CD8-positive, alpha-beta memory T cell (primary cell): Measurements from ENCODE around the gene FAAH. TPM values are rescaled to one million over a fixed set of nuclear protein-coding genes. Genes with fewer than 3 reads are reported as not detected.

ENCODE experiments used
- CTCF ChIA-PET: fragments of 350-600 bp; sonication (Branson Sonifier 250); formaldehyde crosslinking; loops from one replicate; lab custom pipeline; 2021; ENCODE audit warnings: antibody characterized with exemption; lab: Charles Lee
- POLR2A ChIA-PET: fragments of 350-600 bp; sonication (Branson Sonifier 250); formaldehyde crosslinking; loops from one replicate; lab custom pipeline; 2021; ENCODE audit warnings: antibody characterized with exemption; lab: Charles Lee
- DNase-seq, 5 donors: peaks; one replicate each; pipeline versions ENCODE4 v3.0.0 to v3.0.0-alpha.2; 2020 to 2022; ENCODE audit warnings: mixed read lengths in 1 of 5
- H3K27ac ChIP-seq: one replicate; pipeline ENCODE4 v1.7.0; 2013; ENCODE audit warnings: low read depth, mild to moderate bottlenecking, low read length, moderate library complexity
- H3K27me3 ChIP-seq: 2 replicates; pipeline ENCODE4 v1.7.0; 2013; ENCODE audit warnings: low read length, mild to moderate bottlenecking; ENCODE audit not compliant: insufficient read depth, poor library complexity, severe bottlenecking
- H3K36me3 ChIP-seq: 2 replicates; pipeline ENCODE4 v1.7.0; 2013; ENCODE audit warnings: mild to moderate bottlenecking, low read length, moderate library complexity; ENCODE audit not compliant: insufficient read depth
- H3K4me1 ChIP-seq: 2 replicates; pipeline ENCODE4 v1.7.0; 2013; ENCODE audit warnings: mild to moderate bottlenecking, low read length, moderate library complexity; ENCODE audit not compliant: insufficient read depth
- H3K4me3 ChIP-seq: 2 replicates; pipeline ENCODE4 v1.7.0; 2013; ENCODE audit warnings: mild to moderate bottlenecking, low read length
- H3K9me3 ChIP-seq: 2 replicates; pipeline ENCODE4 v1.7.0; 2013; ENCODE audit warnings: mild to moderate bottlenecking, low read length
- H3K27ac Mint-ChIP-seq, 8 donors: one replicate each; pipeline ENCODE4 v1.8.0; 2020 to 2021; ENCODE audit warnings: mixed read lengths in 8 of 8, mild to moderate bottlenecking in 6 of 8, inconsistent platforms in 3 of 8, moderate library complexity in 3 of 8
- H3K27me3 Mint-ChIP-seq, 2 donors: one replicate each; pipeline ENCODE4 v1.8.0; 2020 to 2021; ENCODE audit warnings: mixed read lengths in 2 of 2, mild to moderate bottlenecking in 1 of 2, moderate library complexity in 1 of 2
- H3K36me3 Mint-ChIP-seq, 3 donors: one replicate each; pipeline ENCODE4 v1.8.0; 2020 to 2021; ENCODE audit warnings: mixed read lengths in 3 of 3, inconsistent platforms in 1 of 3, mild to moderate bottlenecking in 1 of 3
- H3K4me1 Mint-ChIP-seq, 3 donors: one replicate each; pipeline ENCODE4 v1.8.0; 2020 to 2021; ENCODE audit warnings: mixed read lengths in 3 of 3, inconsistent platforms in 1 of 3, mild to moderate bottlenecking in 1 of 3
- H3K4me3 Mint-ChIP-seq, 7 donors: one replicate each; pipeline ENCODE4 v1.8.0; 2020 to 2021; ENCODE audit warnings: mixed read lengths in 7 of 7, mild to moderate bottlenecking in 6 of 7, moderate library complexity in 4 of 7, inconsistent platforms in 2 of 7
- H3K9me3 Mint-ChIP-seq, 5 donors: one replicate each; pipeline ENCODE4 v1.8.0; 2020 to 2022; ENCODE audit warnings: mixed read lengths in 5 of 5, mild to moderate bottlenecking in 3 of 5, moderate library complexity in 2 of 5, inconsistent platforms in 1 of 5
- polyA plus RNA-seq: library from polyadenylated mRNA; unstranded; fragments of 300-500 nt; fragmentation: Illumina TruSeq; gene quantifications from one replicate; pipeline ENCODE4 v1.2.3, GENCODE V29; 2021
- total RNA-seq, 2 experiments: library from RNA; stranded (reverse); gene quantifications; one replicate each; pipeline ENCODE4 v1.2.3, GENCODE V29; 2021

Gene FAAH
- total and polyA plus RNA-seq, 3 experiments from 2014 or later: 1.3 to 5.1 (median 4.5) TPM

DNA sequence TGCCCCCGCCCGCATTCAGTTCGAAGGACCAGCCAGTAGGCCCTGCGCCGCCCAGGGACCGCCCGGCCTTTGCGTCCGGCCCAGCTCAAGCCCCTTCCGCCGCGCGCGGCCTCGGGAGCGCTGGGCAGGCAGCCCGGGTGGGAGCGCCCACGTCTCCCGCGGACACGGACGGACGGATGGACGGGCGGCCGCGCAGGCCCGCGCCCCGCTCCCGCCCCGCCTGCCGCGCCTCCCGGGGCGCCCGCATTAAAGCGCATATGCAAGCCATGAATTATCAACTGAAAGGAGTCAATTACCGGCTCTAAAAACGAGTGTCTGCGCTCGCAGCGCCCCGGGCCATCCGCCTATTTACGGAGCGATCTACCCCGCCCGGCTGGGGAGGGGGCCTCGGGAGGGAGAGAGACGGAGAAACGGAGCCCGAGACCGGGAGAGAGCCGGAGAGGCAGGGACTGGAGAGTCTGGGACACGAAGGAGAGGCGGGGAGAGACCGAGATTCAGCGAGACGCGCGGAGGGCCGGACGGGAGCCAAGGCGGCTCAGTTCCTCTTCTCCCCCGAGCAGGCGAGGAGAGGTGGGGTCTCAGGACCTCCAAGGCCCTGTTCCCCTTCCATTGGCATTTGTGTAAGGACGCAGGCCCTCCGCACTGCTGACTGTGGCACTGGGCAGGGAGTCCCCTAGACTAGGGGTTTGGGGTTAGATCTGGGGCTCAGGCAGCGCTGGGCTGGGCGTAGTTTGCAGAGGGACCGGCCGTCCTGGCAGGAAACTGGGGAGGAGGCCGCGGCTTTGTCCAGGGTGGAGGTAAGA, 54.2 kb downstream of the FAAH start:
- Histone ChIP-seq H3K27me3 (peaks cover 10% of the 10 kb centered on the region), H3K4me3 (no peak overlapping the region), H3K9me3 (no peaks in the 10 kb centered on the region), H3K27ac (no peak overlapping the region), H3K4me1 (no peaks in the 10 kb centered on the region), H3K36me3 (no peaks in the 10 kb centered on the region)
- DNase-seq: peak in 1 of 5 donors; percentile 22
- CTCF ChIA-PET: interaction anchor here (0.7 to 5.1 kb wide), 5 partner anchors 10 to 79 kb away, joined by 3 to 35 read pairs (median 3); no protein-coding TSS in a partner anchor
- peaks cover 0 to 3% (median 0%) of the 10 kb centered on the region in 3 donors for H3K36me3 Mint-ChIP-seq
- no peaks in the 10 kb centered on the region for H3K9me3 Mint-ChIP-seq
- H3K4me3 Mint-ChIP-seq: peak overlapping the region in 4 of 7 donors; percentile 36 to 82 (median 51)
- no peak overlapping the region for H3K27ac Mint-ChIP-seq
- POLR2A ChIA-PET: no interaction called here
- peaks cover 32 to 70% of the 10 kb centered on the region in 2 donors for H3K27me3 Mint-ChIP-seq
- peaks cover 9 to 24% (median 21%) of the 10 kb centered on the region in 3 donors for H3K4me1 Mint-ChIP-seq

DNA sequence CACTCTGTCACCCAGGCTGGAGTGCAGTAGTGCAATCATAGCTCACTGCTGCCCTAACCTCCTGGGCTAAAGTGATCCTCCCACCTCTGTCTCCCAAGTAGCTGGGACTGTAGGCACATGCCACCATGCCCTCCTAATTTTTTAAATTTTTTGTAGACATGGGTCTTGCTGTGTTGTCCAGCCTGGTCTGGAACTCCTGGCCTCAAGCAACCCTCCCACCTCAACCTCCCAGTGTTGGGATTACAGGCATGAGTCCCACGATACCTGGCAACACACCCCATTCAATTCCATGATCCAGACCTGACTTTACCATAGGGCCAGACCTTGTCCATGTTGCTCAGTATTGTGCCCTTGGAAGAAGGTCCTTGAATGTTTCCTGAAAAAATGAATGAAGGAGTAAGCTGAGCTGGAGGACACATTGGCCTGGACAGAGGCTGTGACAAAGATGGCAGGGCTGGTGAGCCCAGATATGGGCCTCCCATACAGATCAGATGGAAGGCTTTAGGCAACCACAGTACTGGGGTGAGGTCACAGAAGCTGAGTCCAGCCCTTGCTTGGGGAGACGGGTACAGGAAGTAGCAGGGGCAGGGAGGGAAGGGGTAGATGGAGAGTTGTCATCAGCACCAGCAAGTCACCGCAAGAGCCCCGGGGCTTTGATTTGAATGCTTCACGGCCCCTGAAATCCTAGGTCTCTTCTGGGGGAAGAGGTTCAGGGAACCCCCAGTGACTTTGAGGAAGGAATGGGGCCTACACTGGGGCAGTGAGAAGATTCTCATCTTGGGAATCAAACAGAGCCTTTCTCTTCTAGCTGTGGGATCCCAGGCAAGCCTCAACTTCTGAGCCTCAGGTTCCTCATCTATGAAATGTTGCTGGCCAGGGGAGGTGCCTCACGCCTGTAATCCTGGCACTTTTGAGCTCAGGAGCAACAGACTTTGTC, 55.4 kb downstream of the FAAH start:
- Mint-ChIP-seq H3K4me1 (peaks cover 9 to 24% (median 21%) of the 10 kb centered on the region in 3 donors), H3K9me3 (no peaks in the 10 kb centered on the region), H3K4me3 (no peak overlapping the region), H3K27ac (peak overlapping the region in 1 of 8 donors; percentile 4), H3K27me3 (peaks cover 35 to 75% of the 10 kb centered on the region in 2 donors), H3K36me3 (peaks cover 0 to 3% (median 0%) of the 10 kb centered on the region in 3 donors)
- H3K9me3 ChIP-seq: no peaks in the 10 kb centered on the region
- H3K4me3 ChIP-seq: no peak overlapping the region
- CTCF ChIA-PET: interaction anchor here (0.7 to 1.4 kb wide), 2 partner anchors 9 to 10 kb away, joined by 3 read pairs; no protein-coding TSS in a partner anchor
- H3K4me1 ChIP-seq: no peaks in the 10 kb centered on the region
- H3K27ac ChIP-seq: no peak overlapping the region
- DNase-seq: peak in 1 of 5 donors; percentile 30
- POLR2A ChIA-PET: no interaction called here
- no peaks in the 10 kb centered on the region for H3K36me3 ChIP-seq
- H3K27me3 ChIP-seq: peaks cover 10% of the 10 kb centered on the region

DNA sequence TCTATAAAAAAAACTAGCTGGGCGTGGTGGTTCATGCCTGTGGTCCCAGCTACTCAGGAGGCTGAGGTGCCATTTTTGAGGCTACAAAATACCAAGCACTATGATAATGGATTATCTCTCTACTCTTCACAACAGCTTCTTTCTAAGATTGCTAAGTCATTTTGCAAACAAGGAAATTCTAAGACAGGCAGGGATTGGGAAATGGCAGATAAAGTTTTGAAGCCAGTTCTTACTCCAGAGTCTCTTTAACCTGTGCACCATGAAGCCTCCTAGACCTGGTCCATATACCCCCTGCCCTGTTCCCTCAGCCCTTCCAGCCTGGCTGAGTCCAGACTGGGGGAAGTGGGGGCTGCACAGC, 56.0 kb downstream of the FAAH start:
- Mint-ChIP-seq H3K9me3 (no peaks in the 10 kb centered on the region), H3K27me3 (peaks cover 35 to 81% of the 10 kb centered on the region in 2 donors), H3K4me1 (peaks cover 9 to 24% (median 21%) of the 10 kb centered on the region in 3 donors), H3K36me3 (peaks cover 0 to 3% (median 0%) of the 10 kb centered on the region in 3 donors), H3K4me3 (no peak overlapping the region), H3K27ac (no peak overlapping the region)
- ChIA-PET CTCF (interaction anchor here (1.4 kb wide), 1 partner anchor 9 kb away, joined by 3 read pairs; no protein-coding TSS in a partner anchor), POLR2A (no interaction called here)
- peak in 1 of 5 donors; percentile 0 for DNase-seq
- Histone ChIP-seq H3K27ac (no peak overlapping the region), H3K4me3 (no peak overlapping the region), H3K36me3 (no peaks in the 10 kb centered on the region), H3K9me3 (no peaks in the 10 kb centered on the region), H3K27me3 (peaks cover 10% of the 10 kb centered on the region), H3K4me1 (no peaks in the 10 kb centered on the region)

DNA sequence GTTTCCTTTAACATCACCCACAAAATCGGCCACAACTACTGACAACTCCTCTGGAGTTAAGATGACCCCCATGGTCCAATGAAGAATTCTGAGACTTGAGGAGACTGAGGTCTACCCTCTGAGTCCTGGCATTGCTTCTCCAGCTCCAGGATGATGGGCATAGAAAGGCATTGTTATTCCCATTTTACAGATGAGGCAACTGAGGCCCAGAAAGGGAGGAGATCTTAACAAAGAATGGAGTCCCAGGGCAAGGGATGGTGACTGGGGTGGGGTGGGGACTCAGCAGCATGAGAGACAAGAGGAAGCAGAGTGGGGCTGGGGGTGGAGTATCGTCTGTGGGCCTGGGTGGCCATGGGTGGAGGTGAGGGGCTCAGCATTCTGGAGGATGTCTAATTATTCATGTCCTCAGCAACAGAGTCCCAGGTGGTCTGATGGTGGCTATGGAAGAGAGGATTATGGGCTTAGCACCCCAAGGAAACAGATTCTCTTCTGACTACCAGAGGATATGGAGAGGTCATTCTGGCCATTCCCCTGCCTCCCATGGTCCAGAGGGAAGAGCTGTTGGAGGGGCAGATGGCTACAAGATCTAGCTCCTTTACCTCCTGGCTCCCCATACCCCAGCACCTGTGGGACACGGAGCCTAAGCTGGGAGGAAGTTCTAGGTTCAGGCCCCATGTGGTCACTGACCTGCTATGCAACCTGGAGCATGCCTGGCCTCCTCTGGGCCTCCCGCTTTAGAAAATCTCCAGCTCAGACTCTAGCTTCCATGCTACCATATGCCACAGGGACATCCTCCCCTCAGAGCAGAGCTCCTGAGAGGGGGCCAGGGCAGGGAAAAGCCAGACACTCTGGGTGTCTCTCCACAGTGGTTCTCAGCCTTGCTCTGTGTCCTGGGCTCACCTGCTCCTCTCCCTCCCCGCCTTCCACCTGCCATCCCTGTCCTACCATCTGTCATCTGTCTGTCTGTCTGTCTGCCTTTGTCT, 58.1 kb downstream of the FAAH start:
- H3K4me3 ChIP-seq: no peak overlapping the region
- H3K9me3 ChIP-seq: no peaks in the 10 kb centered on the region
- peaks cover 25 to 71% of the 10 kb centered on the region in 2 donors for H3K27me3 Mint-ChIP-seq
- no peaks in the 10 kb centered on the region for H3K9me3 Mint-ChIP-seq
- H3K36me3 ChIP-seq: no peaks in the 10 kb centered on the region
- peak in 1 of 5 donors; percentile 39 for DNase-seq
- no peak overlapping the region for H3K4me3 Mint-ChIP-seq
- H3K4me1 Mint-ChIP-seq: peaks cover 6 to 16% (median 16%) of the 10 kb centered on the region in 3 donors
- H3K27ac ChIP-seq: no peak overlapping the region
- ChIA-PET POLR2A (no interaction called here), CTCF (interaction anchor here (1.3 to 1.9 kb wide), 2 partner anchors 8 to 75 kb away, joined by 3 to 4 read pairs; no protein-coding TSS in a partner anchor)
- H3K27ac Mint-ChIP-seq: no peak overlapping the region
- H3K27me3 ChIP-seq: peaks cover 10% of the 10 kb centered on the region
- no peaks in the 10 kb centered on the region for H3K36me3 Mint-ChIP-seq
- no peaks in the 10 kb centered on the region for H3K4me1 ChIP-seq

DNA sequence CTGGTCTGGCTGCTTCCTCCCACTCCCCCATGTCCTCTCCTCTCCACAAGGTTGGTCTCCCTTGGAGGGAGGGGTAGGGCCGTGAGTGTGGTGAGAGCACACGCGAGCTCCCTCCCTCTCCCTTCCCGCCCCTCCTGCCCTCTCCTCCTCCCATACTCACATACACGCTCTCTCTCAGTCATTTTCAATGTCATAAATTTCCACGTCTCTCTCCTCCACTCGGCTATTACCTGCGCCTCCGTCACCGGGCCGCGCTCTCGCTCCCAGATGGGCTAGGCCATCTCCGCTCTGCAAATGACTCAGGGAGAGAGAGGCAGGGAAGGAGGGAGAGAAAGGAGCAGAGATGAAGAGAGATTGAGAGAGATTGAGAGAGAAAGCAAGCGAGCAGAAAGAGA, 58.8 kb downstream of the FAAH start:
- no peak overlapping the region for H3K4me3 ChIP-seq
- DNase-seq: no peak
- no peak overlapping the region for H3K27ac Mint-ChIP-seq
- no peaks in the 10 kb centered on the region for H3K36me3 ChIP-seq
- no peaks in the 10 kb centered on the region for H3K36me3 Mint-ChIP-seq
- POLR2A ChIA-PET: no interaction called here
- peaks cover 19 to 68% of the 10 kb centered on the region in 2 donors for H3K27me3 Mint-ChIP-seq
- H3K9me3 Mint-ChIP-seq: no peaks in the 10 kb centered on the region
- H3K9me3 ChIP-seq: no peaks in the 10 kb centered on the region
- peaks cover 2 to 11% (median 9%) of the 10 kb centered on the region in 3 donors for H3K4me1 Mint-ChIP-seq
- no peaks in the 10 kb centered on the region for H3K4me1 ChIP-seq
- H3K27ac ChIP-seq: no peak overlapping the region
- H3K27me3 ChIP-seq: peaks cover 10% of the 10 kb centered on the region
- CTCF ChIA-PET: interaction anchor here (1.4 to 1.9 kb wide), 2 partner anchors 9 to 74 kb away, joined by 4 read pairs; no protein-coding TSS in a partner anchor
- H3K4me3 Mint-ChIP-seq: no peak overlapping the region

DNA sequence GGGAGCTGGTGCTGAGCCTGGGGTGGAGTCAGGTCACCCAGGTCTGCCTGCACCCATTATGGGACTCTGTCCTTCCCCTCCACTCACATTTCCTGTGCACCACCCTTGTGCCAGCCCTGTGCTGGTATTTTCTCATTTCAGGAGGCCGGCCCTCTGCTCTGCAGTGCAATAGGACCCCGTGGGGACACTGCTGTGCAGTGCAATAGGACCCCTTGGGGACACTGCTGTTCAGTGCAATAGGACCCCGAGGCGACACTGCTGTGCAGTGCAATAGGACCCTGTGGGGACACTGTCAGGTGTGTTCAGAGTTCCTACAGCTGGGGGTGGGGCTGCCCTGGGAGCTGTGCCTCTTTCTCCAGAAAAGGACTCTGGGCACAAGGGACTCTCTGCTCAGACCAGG, 59.3 kb downstream of the FAAH start:
- Histone ChIP-seq H3K4me3 (no peak overlapping the region), H3K27ac (no peak overlapping the region), H3K9me3 (no peaks in the 10 kb centered on the region), H3K4me1 (no peaks in the 10 kb centered on the region), H3K27me3 (peaks cover 10% of the 10 kb centered on the region), H3K36me3 (no peaks in the 10 kb centered on the region)
- no peak for DNase-seq
- peaks cover 19 to 65% of the 10 kb centered on the region in 2 donors for H3K27me3 Mint-ChIP-seq
- ChIA-PET POLR2A (no interaction called here), CTCF (interaction anchor here (1.4 to 1.9 kb wide), 2 partner anchors 9 to 74 kb away, joined by 4 read pairs; no protein-coding TSS in a partner anchor)
- no peaks in the 10 kb centered on the region for H3K36me3 Mint-ChIP-seq
- H3K27ac Mint-ChIP-seq: peak overlapping the region in 1 of 8 donors; percentile 47
- H3K9me3 Mint-ChIP-seq: no peaks in the 10 kb centered on the region
- H3K4me3 Mint-ChIP-seq: no peak overlapping the region
- H3K4me1 Mint-ChIP-seq: peaks cover 2 to 8% (median 5%) of the 10 kb centered on the region in 3 donors

DNA sequence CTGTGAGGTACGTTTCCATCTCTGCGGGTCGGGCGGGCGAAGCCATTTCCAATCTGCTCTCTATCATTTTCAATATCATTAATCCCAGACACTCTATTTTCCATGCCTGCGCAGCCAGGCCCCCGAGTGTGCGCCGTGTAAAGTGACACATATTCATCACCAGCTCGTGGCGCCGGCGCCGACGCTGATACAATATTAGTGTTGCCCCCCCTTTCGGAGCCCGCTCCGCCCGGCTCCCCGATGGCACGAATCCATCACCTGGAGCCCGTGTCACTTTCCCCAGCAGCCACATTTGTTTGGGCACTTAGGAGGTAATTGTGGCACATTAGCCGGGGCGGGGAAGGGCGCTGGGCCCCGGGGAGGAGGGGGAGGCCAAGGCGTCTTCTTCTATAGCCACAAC, 61.8 kb downstream of the FAAH start:
- Mint-ChIP-seq H3K4me1 (no peaks in the 10 kb centered on the region), H3K9me3 (no peaks in the 10 kb centered on the region), H3K36me3 (no peaks in the 10 kb centered on the region), H3K4me3 (no peak overlapping the region), H3K27me3 (peaks cover 16 to 62% of the 10 kb centered on the region in 2 donors), H3K27ac (no peak overlapping the region)
- Histone ChIP-seq H3K4me3 (no peak overlapping the region), H3K27me3 (peaks cover 5% of the 10 kb centered on the region), H3K36me3 (no peaks in the 10 kb centered on the region), H3K4me1 (no peaks in the 10 kb centered on the region), H3K9me3 (no peaks in the 10 kb centered on the region), H3K27ac (no peak overlapping the region)
- CTCF ChIA-PET: no interaction called here
- POLR2A ChIA-PET: no interaction called here
- no peak for DNase-seq
